GM10266 (cell line): Measurements from ENCODE around the gene SURF4.

ENCODE experiments used
- DNase-seq: peaks from one replicate; pipeline ENCODE4 v3.0.0; 2012; ENCODE audit errors: extremely low spot score
- TF ChIP-seq, protein P1 (sequence below): IDR thresholded peaks from 2 replicates; pipeline ENCODE4 v1.5.1; 2012; ENCODE audit warnings: mild to moderate bottlenecking, low read depth; ENCODE audit not compliant: control insufficient read depth, insufficient read depth; ENCODE audit errors: missing control alignments

The SURF4 gene

DNA sequence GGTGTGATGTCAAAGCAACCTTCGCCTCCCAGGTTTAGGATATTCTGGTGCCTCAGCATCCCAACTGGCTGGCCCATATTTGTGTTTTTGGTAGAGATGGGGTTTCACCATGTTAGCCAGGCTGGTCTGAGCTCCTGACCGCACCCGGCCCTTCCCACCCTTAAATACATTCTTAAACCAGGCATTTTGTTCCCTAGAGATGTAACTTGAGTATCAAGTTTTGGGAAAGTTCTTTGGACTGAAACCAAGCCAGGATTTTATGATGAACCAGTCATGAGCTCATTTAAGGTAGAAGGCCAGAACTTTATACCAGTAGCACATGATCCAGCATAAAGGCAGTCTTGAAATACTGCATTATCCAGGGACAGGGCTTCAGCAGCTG, 24.3 kb downstream of the SURF4 start:
- TF ChIP-seq, protein P1, sequence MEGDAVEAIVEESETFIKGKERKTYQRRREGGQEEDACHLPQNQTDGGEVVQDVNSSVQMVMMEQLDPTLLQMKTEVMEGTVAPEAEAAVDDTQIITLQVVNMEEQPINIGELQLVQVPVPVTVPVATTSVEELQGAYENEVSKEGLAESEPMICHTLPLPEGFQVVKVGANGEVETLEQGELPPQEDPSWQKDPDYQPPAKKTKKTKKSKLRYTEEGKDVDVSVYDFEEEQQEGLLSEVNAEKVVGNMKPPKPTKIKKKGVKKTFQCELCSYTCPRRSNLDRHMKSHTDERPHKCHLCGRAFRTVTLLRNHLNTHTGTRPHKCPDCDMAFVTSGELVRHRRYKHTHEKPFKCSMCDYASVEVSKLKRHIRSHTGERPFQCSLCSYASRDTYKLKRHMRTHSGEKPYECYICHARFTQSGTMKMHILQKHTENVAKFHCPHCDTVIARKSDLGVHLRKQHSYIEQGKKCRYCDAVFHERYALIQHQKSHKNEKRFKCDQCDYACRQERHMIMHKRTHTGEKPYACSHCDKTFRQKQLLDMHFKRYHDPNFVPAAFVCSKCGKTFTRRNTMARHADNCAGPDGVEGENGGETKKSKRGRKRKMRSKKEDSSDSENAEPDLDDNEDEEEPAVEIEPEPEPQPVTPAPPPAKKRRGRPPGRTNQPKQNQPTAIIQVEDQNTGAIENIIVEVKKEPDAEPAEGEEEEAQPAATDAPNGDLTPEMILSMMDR = no peak
- DNase-seq = no peak

DNA sequence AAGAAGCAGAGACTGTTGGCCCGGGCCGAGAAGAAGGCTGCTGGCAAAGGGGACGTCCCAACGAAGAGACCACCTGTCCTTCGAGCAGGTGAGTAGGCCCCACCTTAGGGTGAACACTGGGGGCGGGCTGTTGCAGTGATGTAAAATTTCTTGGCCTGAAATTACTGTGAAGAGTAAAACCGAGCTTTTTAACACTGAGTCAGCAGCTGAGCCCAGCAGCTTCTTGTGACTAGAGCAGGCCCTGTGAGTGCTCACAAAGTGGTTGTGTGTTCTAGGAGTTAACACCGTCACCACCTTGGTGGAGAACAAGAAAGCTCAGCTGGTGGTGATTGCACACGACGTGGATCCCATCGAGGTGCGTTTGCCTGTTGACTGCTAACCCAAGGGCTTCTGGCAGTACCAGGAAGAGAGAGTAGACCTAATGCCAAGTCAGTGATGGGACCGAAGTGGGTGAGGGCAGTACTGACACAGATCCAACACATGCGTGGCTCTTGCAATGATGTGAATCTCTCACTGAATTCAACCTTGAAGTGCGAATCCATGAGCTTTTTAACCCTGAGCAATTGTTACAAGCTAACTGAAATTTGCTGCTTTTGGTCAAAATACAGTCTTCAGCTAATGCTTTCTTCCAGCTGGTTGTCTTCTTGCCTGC, 25.8 kb downstream of the SURF4 start:
- no peak for DNase-seq
- TF ChIP-seq, protein P1 = no peak

DNA sequence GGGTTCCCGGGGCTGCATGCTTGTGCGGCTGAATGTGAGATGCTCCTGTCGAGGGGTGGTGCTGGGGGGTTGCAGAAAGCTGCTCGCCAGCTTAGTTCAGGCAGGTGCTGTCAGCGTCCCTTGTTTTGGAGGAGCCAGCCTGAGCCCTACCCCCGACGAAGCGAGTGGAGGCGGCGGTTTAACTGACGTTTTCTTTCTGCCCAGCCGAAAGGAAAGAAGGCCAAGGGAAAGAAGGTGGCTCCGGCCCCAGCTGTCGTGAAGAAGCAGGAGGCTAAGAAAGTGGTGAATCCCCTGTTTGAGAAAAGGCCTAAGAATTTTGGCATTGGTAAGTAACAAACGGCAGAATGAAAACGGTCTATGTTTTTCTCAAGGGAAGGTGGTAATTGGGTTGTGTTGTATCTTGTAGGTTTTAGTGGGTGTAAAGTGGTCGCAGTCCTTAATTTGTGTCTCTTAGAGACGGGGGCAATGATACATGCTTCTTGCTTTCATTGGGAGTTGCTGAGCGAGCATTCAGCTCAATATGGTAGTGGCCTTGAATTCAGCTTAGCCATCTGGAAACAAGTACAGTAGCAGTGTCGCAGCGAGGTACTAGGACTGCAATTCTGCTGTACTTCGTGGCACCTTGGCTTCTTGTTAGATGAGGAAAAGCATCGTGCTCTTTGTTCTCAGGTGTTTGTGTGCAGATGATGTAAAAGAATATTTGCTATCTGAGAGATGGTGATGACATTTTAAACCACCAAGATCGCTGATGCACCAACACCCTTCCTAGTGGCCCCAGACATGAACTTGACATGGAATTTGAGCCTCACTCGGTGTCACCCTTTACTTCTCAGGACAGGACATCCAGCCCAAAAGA, 26.9 kb downstream of the SURF4 start:
- TF ChIP-seq, protein P1 = no peak

DNA sequence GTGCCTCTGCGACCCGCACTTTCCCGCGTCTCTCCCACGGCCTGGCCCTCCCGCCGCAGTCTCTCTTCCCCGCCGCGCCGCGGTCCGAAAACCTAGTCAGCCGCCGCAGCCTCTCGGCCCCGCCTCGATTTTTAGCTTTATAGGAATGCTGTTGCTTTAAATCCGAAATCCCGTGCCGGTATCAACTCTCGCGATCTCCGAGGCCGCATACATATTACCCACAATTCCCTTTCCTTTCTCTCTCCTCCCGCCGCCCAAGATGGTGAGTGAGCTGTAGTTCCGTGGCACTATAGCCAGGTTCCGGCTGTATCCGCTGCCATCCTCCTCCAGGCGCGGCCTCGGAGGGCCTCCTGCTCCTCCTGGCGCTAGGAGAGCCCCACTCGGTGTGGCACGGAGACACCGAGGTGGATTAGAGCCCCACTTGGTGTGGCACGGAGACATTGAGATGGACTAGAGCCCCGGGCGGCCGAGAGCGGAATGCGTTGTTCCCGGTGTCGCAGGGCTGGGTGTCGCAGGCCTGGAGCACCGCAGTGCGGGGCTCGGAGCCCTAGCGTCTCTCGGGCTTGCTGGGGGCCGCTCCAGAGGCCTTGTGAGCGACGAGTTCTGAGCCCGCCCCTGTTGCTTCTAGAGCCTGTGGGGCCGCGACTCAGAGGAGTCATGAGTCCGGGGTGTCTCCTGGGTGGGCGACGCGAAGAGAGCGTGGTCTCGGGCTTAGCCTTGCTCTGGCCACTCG, 27.7 kb downstream of the SURF4 start, which contains the start of the genes MED22 and RPL7A:
Gene MED22, minus strand, starts transcription at position 147 of the 733 bp plus-strand sequence. CDS start 1,469 bp downstream, outside the sequence.
Gene RPL7A, plus strand, starts transcription at position 234 of the 733 bp plus-strand sequence. Its CDS starts 26 bp downstream, at position 260.
- TF ChIP-seq, protein P1 = no peak
- DNase-seq = peak; percentile 95

More for the DNA sequence above, 26.9 kb downstream of the SURF4 start:
- DNase-seq = no peak

DNA sequence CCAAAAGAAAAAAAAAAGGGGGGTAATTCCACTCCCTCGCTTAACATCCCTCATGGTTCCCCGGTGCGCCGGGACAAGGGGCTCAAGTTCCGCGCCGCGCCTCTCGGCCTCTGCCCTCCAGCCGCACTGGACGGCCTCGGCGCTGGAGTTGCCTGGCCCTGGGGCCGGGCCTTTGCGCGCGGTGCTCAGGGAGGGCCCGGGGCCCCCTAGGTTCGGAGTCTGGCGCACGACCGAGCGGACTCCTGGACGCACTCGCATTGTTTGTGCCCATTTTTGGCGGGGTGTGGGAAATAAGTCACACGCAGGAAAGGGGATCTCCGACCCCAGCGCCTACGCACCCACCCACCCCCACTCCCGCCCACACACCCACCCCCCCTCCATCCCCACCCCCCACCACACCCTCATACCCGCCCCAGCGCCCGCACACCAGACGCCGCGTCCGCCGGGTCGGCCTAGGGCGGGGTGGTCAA, 28.3 kb downstream of the SURF4 start:
- TF ChIP-seq, protein P1 = no peak
- peak; percentile 73 for DNase-seq

DNA sequence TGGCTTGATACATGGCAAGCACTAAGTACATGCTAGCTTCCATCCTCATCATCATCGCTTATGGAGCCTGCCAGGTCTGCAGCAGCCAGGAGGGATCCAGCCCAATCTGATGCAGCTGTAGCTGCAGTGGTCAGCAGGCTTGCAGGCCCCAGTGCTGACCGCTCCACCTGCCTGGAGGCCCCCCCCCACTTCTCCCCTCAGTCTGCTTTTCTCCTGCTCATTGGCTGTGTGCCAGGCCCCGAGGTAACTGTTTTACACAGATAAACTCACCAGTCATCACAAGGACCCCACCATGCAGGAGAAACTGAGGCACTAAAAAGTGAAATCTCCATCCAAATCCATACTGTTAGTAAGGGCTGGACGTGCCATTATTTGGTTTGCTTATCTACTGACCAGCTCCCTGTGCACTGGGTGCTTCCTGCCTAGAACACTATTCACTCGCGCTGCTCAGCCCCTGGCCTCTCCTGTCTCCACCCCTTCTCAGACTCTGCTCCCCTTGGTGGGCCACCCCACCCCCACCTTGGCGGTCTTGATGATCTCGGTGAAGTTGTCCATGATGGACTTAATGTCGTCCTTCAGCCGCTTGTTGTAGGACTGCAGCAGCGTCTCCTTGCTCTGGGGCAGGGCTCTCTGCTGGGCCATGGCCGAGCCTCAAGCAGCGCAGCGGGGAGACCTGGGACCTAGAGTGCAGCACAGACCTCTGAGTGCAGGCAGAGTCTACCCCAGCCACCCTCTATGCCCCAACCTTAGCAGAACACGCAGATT, 29.7 kb downstream of the SURF4 start:
- no peak for DNase-seq
- TF ChIP-seq, protein P1 = no peak
